Activated CD8-positive, alpha-beta memory T cell treated with anti-CD3 and anti-CD28 coated beads for 1 hour (primary cell): Measurements from ENCODE around the gene C19orf44.
"Not testable (repeated sequence)": the region's sequence is repeated elsewhere in the genome, so short reads cannot be mapped to it uniquely, and the experiment has no call there.

Experiments
- DNase-seq, 2 donors: peaks; one replicate each; pipeline ENCODE4 v3.0.0-alpha.2; 2020; ENCODE audit warnings: low read depth in 1 of 2; ENCODE audit errors: extremely low read depth in 1 of 2

The C19orf44 gene

DNA sequence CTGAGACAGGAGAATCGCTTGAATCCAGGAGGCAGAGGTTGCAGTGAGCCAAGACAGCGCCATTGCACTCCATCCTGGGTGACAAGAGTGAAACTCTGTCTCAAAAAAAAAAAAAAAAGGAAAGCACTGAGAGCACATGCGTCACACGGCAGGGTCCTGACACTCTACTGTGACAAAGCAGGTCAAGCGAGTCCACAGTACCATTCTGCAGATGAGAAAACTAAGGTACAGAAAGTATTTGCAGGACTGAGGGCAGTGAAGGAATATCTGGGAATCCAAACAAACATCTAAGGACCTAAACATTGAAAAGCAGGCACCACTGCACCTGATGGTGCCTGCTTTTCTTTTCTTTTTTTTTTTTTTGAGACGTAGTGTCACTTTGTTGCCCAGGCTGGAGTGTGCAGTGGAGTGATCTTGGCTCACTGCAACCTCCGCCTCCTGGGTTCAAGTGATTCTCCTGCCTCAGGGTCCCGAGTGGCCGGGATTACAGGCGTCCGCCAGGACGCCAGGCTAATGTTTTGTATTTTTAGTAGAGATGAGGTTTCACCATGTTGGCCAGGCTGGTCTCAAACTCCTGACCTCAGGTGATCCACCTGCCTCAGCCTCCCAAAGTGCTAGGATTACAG is 29.3 kb upstream of the C19orf44 start:
- DNase-seq: not testable (repeated sequence)

DNA sequence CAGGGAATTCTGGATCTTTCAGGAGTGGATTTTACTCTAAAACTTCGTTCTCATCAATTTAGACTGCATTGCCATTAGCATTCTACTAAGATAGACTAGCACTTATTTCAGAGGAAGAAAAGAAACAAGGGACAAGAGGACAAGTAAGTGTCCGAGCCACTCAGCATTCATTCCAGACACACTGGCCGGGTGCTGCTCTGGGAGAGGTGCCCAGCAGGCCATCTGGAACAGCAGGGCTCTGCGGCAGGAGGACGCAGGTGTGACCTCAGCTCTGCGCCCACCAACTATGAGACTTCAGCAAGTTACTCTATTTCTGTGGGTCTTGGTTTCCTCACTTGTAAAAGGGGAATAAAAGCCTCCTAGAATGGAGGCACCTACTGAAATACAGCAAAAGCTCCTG is 28.6 kb upstream of the C19orf44 start:
- no peak for DNase-seq

DNA sequence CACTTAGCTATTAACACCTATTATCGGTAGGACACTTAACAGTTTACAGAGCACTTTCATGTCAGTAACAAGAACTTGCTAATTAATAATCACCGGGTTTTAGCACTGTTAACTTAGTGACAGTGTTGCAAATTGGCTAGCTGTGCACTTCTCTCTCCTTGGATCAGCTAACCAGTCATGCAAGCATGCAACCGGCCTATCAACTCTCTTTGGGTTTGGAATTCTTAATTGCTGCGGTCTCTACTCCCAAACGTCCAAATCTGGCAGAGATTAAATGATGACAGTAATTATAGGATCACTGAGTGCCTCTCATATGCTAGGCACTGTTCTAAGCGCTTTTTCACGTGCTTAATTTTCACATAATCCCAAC is 25.7 kb upstream of the C19orf44 start:
- DNase-seq: no peak

DNA sequence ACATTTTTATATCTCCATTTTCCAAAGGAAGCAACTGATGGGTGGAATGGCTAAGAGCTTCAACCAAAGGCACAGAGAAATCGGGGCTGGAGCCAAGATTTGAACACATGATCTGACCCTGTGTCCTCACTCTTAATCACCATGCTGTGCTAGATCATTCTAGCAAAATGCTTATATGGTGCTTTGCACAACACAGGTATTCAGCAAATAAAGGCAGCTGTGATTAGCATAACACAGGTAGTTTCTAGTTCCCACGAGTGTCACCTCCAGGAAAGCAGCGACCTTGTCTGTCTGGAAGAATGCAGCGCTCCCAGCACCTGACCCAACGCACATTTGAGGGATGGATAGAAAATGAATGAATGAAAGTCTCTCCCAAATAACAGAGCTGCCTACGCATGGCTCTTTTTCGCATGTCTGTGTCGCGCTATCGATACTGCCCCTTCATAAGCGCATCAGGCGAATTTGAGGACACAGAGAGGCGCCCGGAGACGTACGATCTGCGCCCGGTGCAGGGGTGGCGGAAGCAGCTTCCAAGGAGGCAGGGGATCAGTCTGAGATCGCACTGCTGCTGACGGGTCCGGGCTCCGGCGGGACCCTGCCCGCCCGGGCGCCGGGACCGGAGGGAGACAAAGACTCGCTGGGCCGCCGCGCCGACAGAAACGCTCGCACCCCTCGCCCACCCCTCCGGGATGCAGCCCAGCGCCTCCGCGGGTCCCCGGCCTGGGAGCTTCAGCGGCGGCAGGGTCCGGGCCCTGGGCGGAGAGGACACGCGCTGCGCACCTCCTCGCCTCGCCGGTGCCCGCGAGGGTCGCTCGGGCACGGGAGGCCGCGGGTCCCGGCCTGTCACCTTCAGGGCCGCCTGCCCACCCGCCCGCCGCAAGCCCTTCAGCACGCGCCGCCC is 25.0 kb upstream of the C19orf44 start:
- no peak for DNase-seq

DNA sequence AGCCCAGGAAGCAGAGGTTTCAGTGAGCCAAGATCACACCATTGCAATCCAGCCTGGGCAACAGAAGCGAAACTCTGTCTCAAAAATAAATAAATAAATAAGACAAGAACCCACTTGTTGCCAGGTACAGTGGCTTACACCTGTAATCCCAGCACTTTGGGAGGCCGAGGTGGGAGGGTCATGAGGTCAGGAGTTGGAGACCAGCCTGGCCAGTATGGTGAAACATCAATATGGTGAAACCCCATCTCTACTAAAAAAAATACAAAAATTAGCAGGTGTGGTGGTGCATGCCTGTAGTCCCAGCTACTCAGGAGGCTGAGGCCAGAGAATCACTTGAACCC is 23.7 kb upstream of the C19orf44 start:
- DNase-seq: not testable (repeated sequence)

DNA sequence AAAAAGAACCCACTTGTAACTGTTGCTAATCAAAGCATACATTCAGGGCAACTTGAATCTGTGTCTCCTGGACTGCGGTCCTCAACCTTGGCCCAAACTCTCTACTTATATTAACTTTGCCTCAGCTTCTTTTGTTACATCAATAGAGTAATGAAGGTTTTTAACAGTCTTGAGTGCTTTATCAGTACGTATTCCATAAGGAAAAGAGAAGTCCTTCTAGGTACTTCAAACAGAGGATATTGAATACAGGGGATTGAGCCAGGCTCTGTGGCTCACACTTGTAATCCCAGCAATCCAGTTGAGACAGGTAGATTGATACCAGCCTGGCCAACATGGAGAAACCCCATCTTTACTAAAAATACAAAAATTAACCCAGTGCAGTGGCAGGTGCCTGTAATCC is 23.2 kb upstream of the C19orf44 start:
- DNase-seq: no peak

DNA sequence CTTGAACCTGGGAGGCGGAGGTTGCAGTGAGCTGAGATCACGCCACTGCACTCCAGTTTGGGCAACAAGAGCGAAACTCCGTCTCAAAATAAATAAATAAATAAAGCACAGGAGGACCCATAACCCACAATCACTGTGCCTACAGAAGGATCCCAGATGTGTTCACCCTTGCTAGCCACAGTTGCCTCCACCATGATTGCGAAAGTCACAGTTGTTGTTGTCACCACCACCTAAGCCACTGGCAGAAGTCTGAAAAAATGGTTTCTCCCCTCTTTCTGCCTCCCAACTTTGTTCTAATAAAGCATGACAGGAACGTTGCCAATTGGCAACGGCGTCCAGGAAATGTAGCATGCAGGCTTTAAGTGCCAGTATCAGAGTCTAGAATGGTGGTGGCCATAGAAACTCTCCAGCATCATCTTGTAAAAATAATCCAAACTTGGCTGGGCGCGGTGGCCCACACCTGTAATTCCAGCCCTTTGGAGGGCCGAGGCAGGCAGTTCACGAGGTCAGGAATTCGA is 22.3 kb upstream of the C19orf44 start:
- no peak for DNase-seq

DNA sequence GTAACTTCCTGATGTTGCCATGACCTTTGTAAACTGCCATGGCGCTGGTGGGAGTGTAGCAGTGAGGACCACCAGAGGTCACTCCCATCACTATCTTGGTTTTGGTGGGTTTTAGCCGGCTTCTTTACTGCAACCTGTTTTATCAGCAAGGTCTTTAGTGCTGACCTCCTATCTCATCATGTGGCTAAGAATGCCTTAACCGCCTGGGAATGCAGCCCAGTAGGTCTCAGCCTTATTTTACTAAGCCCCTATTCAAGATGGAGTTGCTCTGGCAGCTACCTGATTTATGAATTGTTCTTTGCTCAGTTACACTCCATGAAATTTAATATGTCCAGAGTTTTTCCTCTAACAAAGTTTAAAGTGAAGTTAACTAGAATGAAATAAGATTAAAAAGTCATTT is 19.8 kb upstream of the C19orf44 start:
- DNase-seq: no peak

DNA sequence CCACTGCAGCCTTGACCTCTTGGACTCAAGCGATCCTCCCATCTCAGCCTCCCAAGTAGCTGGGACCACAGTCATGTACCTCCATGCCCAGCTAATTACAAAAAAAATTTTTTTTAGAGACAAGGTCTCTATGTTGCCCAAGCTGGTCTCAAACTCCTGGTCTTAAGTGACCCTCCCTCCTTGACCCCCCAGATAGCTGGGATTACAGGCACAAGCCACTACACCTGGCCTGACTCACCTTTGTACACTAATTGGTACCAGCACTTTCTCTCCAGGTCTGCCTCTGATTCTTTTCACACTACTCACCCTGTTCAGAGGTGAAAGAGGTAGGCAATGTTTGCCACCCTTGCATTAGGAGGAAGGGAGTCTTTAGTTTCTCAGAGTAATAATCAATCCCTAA is 18.9 kb upstream of the C19orf44 start:
- DNase-seq: no peak

DNA sequence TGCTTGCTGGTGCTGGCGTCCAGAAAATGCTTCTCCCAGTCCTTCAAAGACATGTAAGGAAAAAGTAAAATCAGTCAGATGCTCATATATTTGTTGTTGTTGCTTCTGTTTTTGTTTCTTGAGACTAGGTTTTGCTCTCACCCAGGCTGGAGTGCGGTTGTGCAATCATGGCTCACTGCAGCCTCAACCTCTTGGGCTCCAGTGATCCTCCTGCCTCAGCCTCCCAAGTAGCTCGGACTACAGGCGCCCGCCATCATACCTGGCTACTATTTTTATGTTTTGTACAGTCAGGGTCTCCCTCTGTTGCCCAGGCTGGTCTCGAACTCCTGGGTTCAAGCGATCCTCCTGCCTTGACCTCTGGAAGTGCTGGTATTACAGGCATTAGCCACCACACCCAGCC is 13.4 kb upstream of the C19orf44 start:
- DNase-seq: no peak

DNA sequence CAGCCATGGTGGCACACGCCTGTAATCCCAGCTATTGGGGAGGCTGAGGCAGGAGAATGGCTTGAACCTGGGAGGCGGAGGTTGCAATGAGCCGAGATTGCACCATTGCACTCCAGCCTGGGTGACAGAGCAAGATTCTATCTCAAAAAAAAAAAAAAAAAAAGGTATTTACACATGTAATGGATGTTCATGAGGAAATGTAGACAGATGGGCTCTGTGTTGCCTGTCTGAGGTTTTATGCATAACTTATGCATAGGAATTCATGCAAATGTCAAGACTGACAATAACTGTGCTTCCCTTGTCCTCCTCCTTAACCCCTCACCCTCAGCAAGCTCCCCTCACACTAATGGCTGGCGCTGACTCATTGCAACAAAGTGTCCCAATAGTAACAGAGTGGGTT is 9.7 kb upstream of the C19orf44 start:
- DNase-seq: not testable (repeated sequence)

DNA sequence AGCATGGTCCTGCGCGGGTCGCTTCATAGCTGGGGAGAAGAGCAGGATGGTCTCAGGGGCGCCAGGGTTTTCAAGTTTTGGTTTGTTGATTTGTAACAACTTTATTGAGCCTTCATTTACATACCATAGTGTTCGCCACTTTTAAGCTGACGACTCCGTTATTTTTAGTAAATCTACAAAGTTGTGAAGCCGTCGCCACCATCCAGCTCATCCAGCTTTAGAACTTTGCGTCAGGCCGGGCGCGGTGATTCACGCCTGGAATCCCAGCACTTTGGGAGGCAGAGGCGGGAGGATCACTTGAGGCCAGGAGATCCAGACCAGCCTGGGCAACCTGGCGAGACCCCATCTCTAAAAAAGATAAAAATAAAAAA is 404 bp downstream of the C19orf44 start:
- no peak for DNase-seq

DNA sequence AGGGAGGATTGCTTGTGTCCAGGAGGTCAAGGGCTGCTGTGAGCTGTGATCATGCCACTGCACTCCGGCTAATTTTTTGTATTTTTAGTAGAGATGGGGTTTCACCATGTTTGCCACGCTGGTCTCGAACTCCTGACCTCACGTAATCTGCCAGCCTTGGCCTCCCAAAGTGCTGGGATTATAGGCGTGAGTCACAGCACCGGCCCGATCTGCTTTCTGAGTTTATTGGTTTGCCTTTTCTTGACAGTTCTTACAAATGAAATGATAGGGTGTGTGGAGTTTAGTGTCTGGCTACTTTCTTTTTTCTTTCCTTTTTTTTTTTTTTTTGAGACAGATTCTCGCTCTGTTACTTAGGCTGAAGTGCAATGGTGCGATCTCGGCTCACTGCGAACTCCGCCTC is 848 bp downstream of the C19orf44 start:
- no peak for DNase-seq

DNA sequence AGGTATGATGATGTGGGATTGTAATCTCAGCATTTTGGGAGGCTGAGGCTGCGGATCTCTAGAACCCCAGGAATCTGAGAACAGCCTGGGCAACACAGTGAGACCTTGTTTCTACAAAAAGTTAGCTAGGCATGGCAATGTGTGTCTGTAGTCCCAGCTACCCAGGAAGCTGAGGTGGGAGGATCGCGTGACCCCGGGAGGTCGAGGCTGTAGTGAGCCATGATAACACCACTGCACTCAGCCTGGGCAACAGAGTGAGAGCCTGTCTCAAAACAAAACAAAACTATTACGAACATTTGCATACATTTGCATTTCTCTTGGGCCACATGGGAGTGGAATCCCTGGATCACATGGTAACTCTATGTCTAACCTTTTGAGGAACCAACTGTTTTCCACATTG is 1.6 kb downstream of the C19orf44 start:
- no peak for DNase-seq

DNA sequence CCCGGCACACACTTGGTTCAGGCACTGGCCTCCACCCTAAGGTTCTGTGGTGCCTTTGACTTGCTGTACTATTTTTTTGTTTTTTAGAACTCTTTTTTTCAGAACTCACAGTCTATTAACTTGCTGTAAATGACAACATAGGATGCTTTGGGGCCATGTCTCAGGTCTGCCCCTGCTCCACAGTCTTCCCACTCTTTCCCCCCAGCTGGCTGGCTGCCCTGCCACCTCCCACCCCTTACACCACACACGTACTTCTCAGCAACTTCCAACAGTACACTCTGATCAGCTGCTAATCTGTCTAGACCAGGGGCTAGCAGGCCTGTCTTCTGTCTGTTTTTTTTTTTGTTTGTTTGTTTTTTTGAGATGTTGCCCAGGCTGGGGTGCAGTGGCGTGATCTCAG is 8.1 kb downstream of the C19orf44 start:
- no peak for DNase-seq

DNA sequence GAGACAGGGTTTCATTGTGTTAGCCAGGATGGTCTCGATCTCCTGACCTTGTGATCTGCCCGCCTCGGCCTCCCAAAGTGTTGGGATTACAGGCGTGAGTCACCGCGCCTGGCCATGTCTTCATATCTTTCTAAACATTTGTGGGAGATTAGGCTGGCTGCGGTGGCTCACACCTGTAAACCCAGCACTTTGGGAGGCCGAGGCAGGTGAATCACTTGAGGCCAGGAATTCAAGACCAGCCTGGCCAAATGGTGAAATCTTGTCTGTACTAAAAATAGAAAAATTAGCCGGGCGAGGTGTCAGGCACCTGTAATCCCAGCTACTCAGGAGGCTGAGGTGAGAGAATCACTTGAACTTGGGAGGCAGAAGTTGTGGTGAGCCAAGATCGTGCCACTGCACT is 10.0 kb downstream of the C19orf44 start:
- DNase-seq: not testable (repeated sequence)

DNA sequence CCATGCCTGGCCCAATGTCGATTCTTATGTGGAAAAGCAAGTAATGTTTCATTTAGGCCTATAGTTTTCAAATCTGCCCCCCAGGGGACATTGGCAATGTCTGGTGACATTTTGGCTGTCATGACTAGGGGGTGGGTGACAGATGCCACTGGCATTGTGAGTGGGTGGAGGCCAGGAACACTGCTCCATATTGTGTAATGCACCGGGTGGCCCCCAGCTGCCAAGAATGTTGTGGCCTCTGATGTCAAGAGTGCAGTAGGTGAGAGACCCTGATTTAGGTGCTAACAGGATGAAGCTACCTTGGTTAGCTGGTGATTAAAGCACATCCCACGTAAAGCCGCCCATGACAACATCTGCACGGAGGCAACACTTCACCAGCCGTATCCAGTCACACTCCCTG is 10.8 kb downstream of the C19orf44 start:
- DNase-seq: no peak

DNA sequence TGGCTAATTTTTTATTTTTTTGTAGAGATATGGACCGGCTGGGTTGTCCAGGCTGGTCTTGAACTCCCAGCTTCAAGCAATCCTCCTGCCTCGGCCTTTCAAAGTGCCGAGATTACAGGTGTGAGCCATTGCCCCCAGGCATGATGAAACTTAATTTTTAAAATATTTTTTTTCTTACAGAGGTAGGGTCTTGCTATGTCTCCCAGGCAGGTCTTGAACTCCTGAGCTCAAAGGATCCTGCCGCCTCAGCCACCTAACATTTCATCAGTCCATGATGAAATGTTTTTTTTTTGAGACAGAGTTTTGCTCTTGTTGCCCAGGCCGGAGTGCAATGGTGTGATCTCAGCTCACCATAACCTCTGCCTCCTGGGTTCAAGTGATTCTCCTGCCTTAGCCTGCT is 12.4 kb downstream of the C19orf44 start:
- no peak for DNase-seq

DNA sequence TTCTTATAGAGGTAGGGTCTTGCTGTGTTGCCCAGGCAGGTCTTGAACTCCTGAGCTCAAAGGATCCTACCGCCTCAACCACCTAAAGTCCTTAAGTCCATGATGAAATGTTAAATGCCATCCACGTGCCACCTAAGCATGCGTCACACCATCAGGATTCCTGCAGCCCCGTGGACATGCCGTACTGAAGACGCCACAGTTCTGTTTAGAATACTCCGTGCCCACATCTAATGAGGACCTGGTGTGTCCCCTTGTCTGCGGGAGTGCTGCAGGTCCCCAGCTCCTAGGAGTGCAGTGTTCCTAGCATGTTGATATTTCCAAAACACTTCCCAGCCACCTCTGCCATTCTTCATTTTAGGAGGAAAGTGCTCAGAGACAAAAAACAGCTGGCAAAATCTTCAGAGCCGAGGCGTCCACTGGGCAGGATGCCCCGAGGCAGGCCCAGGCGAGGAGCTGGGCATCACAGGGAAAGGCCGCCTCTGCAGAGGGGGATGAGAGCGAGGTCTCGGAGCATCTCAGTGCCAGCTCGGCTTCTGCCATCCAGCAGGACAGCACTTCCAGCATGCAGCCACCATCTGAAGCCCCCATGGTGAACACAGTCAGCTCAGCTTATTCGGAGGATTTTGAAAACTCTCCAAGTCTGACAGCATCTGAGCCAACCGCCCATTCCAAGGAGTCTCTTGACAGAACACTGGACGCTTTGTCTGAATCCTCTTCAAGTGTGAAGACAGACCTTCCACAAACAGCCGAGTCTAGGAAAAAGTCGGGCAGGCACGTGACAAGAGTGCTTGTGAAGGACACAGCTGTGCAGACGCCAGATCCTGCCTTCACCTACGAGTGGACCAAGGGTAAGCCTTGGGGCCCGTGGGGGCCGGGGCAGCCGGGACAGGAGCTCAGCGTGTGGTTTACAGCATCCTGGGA is 13.2 kb downstream of the C19orf44 start:
- no peak for DNase-seq

DNA sequence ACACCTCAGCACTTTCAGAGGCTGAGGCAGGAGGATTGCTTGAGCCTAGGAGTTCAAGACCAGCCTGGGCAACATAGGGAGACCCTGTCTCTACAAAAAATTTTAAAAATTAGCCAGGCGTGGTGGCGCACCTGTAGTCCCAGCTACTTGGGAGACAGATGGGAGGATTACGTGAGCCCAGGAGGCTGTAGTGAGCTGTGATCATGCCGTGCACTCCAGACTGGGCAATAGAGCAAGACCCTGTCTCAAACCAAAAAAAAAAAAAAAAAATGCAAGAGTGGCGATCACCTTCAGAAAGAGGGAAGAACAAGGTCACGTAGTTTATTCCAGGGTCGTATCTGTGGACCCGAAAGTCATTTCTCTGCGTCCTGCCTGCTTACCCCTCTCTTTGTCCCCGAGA is 16.4 kb downstream of the C19orf44 start:
- not testable (repeated sequence) for DNase-seq

DNA sequence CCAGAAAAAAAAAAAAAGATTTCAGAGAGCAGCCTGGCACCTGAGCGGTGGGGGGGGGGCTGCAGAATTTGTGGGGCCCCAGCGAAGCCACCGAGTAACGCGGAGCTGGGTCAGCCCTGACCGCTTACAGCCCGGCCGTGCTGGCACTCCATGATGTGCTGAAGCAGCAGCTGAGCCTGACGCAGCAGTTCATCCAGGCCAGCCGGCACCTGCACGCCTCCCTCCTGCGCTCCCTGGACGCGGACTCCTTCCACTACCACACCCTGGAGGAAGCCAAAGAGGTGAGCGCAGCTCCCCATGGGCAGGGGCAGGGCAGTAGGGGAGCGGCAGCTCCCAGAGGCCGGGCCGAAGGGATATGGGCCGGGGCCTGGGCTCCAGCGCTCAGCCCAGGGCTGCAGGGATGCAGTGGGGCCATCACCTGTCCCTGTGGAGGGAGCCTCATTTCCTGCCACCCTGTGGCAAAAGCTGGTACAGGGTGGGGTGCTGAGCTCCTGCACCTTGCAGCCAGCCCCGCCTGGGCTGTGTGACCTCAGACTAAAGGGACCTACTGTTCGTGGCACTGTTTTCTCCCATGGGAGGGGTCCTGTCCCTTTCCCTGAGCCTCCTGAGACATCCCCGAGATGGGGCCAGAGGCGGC is 18.3 kb downstream of the C19orf44 start:
- no peak for DNase-seq
